Left cardiac atrium (tissue), 4 donors: Measurements from ENCODE around the gene TRPM1. TPM values are rescaled to one million over a fixed set of nuclear protein-coding genes. Genes with fewer than 3 reads are reported as not detected.
A peak's percentile ranks its signal among the peaks of the same experiment; 100 is the strongest.

Experiments
- ATAC-seq, 2 donors: fragments of 200-7000 bp; cut with Tn5 transposase; one replicate each; pipeline ENCODE4 v1.9.1; 2020; ENCODE audit warnings: mild to moderate bottlenecking in 2 of 2, moderate library complexity in 2 of 2
- DNase-seq: peaks from one replicate; pipeline ENCODE4 v3.0.0-alpha.2; 2020
- intact Hi-C, 2 donors: fragments of 100-400 bp; cut with DNase I; formaldehyde crosslinking; loops; one replicate each; pipeline versions ENCODE4 v1.14.1 to v1.15.1; 2022 to 2023
- long read RNA-seq: library from polyadenylated mRNA; unstranded; transcript quantifications from one replicate; pipeline ENCODE4 v2.0.0, GENCODE V29; 2021
- total RNA-seq, 2 donors: library from RNA; stranded (reverse); fragmentation: NEBNext Ultra II Directional; extraction: Animal tissue kit (Norgen Biotek cat#: 25700); gene quantifications; one replicate each; pipeline ENCODE4 v1.2.1, GENCODE V29; 2021
- donor health status: DM: no; HTN: yes; CAD: no.
- donor health status: DM: no; HTN: yes; CAD: no; lungs with severe emphysema.
- donor health status: DM: yes; HTN: yes; CAD: no.
- donor health status: Dilated cardiomyopathy.

TRPM1 gene
- total RNA-seq = under 1 TPM in 1 of 2 donors, not detected in 1; 0.24 TPM
- long read RNA-seq = 0 reads

DNA sequence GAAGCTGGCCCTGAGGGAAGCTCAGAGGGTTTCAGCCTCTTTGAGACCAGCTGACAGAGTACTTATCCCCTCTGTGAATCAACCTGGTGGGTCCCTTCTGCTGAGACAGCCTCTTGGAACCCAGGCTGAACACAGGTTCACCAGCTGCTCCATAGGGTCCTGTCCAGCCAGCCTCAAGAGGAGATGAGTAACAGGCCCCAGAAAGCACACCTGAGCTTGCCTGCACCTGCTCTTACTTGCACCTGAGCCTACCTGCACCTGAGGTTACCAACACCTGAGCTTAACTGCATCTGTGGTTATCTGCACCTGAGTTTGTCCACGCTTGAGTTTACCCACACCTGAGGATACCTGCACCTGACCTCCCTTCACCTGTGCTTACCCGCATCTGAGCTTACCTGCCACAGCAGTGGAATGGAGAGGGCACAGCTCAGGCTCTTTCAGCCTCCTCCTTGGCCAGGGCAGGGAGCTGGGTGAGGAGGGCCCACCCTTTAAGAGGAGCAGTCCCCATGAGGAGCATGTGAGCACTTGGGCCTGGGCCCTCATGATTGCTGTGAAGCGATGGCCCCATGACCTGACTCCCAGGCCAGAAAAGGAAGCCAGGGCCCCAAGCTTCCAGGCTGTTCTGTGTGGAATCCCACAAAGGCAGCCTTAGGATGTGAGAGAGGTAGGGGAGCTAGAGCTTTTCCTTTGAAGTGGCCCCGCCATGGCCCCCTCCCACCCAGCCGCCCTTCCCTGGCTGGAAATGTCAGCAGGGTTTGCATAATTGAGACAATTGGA is at the start of gene TRPM1:
TRPM1 (minus strand) TSS at position 464 of the 777 bp plus-strand sequence. CDS start 20,370 bp downstream, outside the sequence.
- intact Hi-C loops = no loop called here
- ATAC-seq (no peak), DNase-seq (no peak)

DNA sequence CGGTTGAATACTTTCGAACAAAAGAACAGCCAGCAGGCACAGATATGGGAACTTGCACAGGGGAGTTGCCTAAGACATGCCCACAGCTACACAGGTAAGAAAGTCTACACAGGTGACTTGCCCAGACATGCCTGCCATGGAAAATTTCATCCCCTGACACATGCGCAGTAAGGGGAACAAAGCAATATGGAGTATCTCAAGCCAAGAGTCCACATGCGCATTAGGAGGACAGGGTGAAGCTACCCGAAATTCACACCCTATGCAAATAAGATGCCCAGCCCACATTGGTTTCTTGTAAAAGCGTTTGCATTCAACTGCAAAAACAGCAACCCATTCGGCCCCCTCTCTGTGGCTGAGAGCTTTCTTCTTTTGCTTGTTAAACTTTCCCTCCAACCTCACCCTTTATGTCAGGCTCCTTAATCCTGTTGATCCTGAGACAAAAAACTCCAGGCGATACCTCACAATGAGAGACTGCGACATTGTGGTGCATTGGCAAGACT is 49.3 kb upstream of the TRPM1 start:
- intact Hi-C loops = no loop called here
- ATAC-seq (no peak), DNase-seq (no peak)

DNA sequence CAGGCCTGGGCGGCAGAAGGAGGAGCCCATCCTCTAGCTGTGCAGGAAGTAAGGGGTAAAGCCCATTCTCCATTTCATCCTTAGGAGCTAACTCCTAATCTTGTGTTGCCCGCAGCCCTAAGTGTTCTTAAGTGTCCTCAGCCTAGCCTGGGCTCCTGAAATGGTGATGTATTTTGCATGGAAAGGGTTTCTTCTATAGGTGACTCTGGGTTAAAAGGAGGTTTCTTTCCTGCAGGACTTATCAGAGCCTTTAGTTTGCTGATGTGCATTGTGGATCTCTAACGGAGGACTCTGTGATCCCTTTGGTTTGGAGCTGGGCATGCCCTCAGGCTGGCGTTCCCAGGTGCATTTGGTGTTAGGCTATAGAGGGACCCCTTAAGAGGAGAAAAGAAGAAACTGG is 48.5 kb upstream of the TRPM1 start:
- ATAC-seq = no peak
- DNase-seq = no peak
- intact Hi-C loops = no loop called here

GRCh38 chr15:31149088-31149505 is 47.6 kb upstream of the TRPM1 start:
- intact Hi-C loops = no loop called here
- ATAC-seq (no peak), DNase-seq (no peak)

DNA sequence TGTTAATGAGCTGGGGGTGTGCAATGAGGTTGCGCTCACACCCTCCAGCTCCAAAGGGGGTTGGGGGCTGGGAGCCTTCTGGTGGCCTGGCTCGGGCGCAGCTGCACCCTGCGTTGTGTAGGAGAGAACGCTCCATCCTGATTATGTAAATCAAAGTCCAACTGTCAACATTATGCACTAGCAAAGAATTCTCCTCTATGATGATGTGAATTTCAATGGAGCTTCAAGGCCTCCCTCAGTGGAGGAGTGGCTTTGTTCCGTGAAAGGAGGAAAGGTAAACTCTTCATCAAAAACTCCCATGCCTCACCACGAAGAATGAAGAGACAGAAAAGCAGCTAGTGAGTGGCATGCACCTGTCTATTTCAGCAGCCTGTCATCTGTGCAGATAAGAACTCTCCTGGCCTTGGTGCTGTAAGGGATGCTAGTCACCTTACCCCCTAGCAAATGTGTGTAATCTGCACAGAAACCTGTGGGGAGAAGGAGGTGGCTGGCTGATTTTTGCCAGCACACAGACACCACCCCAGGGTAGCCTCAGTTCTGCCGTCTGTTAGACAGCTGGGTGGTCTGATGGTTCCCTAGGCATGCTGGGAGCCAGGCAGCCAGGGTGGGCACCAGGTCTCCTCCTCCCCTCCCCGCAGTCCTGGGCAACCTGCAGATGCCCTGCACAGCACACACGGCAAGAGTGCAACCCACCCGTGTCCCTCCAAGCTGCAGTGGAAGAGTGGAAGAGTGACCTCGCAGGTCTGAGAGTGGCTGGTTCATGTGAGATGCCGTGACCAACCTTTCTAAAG is 47.0 kb upstream of the TRPM1 start:
- no peak for DNase-seq
- no peak for ATAC-seq
- intact Hi-C loops = no loop called here

DNA sequence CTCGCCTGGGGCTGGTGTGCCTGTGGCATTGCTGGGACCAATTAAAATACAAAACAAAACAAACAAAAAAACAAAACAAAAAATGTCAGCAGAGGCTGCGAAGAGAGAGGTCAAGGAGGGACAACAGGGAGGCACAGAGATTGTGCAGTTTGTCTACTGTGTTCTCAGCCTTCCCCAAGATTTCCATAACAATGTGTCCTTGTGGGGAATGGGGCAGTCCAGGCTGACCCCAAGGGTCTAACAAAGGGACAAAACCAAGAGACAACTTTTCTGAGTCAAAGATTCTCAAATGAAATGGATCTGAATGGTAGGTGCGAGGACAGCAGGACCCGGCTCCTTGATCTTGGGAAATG is 46.4 kb upstream of the TRPM1 start:
- no peak for ATAC-seq
- DNase-seq = no peak
- intact Hi-C loops = no loop called here

DNA sequence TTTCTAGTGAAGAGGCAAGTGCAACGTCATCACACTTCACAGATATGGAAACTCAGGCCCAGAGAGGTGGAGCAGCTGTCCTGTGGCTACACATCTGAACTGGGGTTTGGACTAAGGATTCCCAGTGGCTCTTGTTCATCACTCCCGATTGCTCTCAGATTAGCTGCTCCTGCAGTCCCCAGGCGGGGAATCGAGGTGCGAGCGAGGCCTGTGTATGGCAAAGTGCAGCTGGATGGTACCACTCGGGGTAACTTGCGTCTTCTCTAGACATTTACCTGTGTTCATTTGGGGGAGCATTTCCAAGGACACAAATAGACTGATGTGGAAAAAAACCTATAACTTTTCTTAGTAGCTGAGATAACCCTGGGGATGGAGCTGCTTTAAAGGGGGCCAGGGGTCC is 45.9 kb upstream of the TRPM1 start:
- ATAC-seq (no peak), DNase-seq (no peak)
- intact Hi-C loops = no loop called here

- intact Hi-C loops = no loop called here
- no peak for DNase-seq
- peak in 1 of 2 donors; percentile 69 for ATAC-seq
Observed at GRCh38 chr15:31145271-31145911, 43.9 kb upstream of the TRPM1 start.

GRCh38 chr15:31141792-31142191 is 40.3 kb upstream of the TRPM1 start:
- no peak for ATAC-seq
- intact Hi-C loops = no loop called here
- DNase-seq = no peak

- ATAC-seq (no peak), DNase-seq (no peak)
- intact Hi-C loops = no loop called here
Observed at GRCh38 chr15:31136607-31137328, 35.2 kb upstream of the TRPM1 start.

GRCh38 chr15:31136016-31136415 is 34.5 kb upstream of the TRPM1 start:
- no peak for ATAC-seq
- intact Hi-C loops = no loop called here
- no peak for DNase-seq

GRCh38 chr15:31135523-31135922 is 34.0 kb upstream of the TRPM1 start:
- intact Hi-C loops = no loop called here
- ATAC-seq (peak in 1 of 2 donors; percentile 55), DNase-seq (no peak)

- ATAC-seq = no peak
- intact Hi-C loops = no loop called here
Observed at GRCh38 chr15:31133890-31134289, 32.4 kb upstream of the TRPM1 start.

GRCh38 chr15:31131853-31132375 is 30.4 kb upstream of the TRPM1 start:
- no peak for DNase-seq
- intact Hi-C loops = no loop called here
- ATAC-seq = no peak

More at GRCh38 chr15:31133890-31134289, 32.4 kb upstream of the TRPM1 start:
- no peak for DNase-seq

DNA sequence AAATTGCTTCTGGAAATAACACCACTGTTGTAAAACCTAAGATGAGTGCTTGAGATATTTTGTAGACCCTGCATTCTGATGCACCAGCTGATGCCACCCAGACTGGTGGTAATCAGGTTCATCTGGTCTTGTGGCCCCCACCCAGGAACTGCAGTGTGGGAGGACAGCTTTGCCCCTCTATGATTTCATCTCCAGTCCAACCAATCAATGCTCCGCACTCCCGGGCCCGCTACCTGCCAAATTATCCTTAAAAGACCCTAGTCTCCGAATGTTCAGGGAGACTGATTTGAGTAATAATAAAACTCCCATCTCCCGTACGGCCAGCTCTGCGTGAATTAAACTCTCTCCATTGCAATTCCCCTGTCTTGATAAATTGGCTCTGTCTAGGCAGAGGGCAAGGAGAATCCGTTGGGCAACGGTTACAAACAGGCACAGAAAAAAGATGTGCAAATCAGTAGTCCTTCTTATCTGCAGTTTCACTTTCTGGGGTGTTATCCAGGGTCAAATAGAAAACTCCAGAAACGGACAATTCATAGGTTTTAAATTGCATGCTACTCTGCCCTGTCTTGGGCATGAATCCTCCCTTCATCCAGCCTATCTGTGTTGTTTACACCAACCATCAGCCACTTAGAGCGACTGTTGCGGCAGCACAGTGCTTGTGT is 29.2 kb upstream of the TRPM1 start:
- intact Hi-C loops = no loop called here
- ATAC-seq = no peak
- DNase-seq = no peak

DNA sequence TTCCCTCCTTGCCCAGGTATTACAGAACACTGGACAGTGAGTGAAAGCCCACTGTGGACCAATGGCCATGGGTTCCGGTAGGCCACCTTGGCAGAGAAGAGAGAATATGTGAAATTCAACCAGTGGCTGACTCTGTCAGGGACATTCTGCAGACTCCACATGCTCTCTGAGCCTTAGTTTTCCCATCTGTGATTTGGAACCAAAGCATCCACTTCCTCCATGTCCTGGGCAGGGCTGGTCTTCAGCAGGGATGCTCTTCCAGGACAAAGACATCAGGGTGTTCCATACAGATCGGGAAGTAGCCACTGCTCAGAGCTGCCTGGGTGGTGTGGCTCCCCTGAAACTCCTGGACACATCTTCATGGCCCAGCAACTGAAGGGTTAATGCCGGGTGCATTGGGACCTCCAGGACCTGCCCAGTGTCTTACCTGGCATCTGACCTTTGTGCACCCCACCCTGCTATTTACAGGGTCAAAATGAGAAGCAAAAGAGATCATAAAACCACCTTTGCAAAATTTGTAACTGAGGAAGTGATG is 28.3 kb upstream of the TRPM1 start:
- DNase-seq (no peak), ATAC-seq (no peak)
- intact Hi-C loops = loop anchor here in 1 of 2 donors (10.0 kb wide), 1 partner anchor 335 kb away; no protein-coding TSS in a partner anchor

- intact Hi-C loops = loop anchor here in 1 of 2 donors (10.0 kb wide), 1 partner anchor 334 kb away; no protein-coding TSS in a partner anchor
- DNase-seq (peak; percentile 62), ATAC-seq (peak; percentile 87 to 89)
Observed at GRCh38 chr15:31128919-31129768, 27.6 kb upstream of the TRPM1 start.
